HepG2 (cell line): ENCODE data around the gene IKZF3. TPM values are rescaled to one million over a fixed set of nuclear protein-coding genes. Genes with fewer than 3 reads are reported as not detected.

Source experiments
- microRNA-seq: library from miRNA; unstranded; fragments of <30 nt; microRNA quantifications from one replicate; pipeline ENCODE4, GENCODE V29; 2020
- polyA plus RNA-seq, 8 experiments: library from polyadenylated mRNA; depleted of rRNA in 3 of 8; stranded (reverse) in 7 of 8; unstranded in 1 of 8; fragments of >200 nt; fragmentation: Illumina TruSeq in 4 of 8; extraction: Trizol in 4 of 8; gene quantifications; 2 replicates each; pipeline versions ENCODE4 v1.2.1 to v1.2.3, GENCODE V29; 2011 to 2016; ENCODE audit warnings: low read depth in 4 of 8, missing spikeins in 1 of 8, mixed read lengths in 1 of 8; ENCODE audit not compliant: insufficient read depth in 1 of 8
- small RNA-seq, 3 experiments: library from RNA; depleted of rRNA; stranded (forward); fragments of <200 nt; gene quantifications; one replicate each; pipeline ENCODE3, GENCODE V24; 2012; ENCODE audit warnings: low read depth in 2 of 3, low replicate concordance in 1 of 3; ENCODE audit not compliant: insufficient read length in 3 of 3, insufficient read depth in 2 of 3
- total RNA-seq, 5 experiments: library from RNA; depleted of rRNA; stranded (reverse); fragments of >200 nt; fragmentation: Illumina TruSeq; extraction: Trizol; gene quantifications; 2 replicates each; pipeline ENCODE4 v1.2.3, GENCODE V29; 2016; ENCODE audit warnings: low read depth in 1 of 5

IKZF3 gene
- total and polyA plus RNA-seq, 2 of the 13 experiments (the other 11 are each of a cell fraction or from before 2014, with no cell fraction given) = not detected

Small RNA genes within 50 kb of the gene (microRNA-seq; reads per million reads assigned to microRNA genes)
- 1.7 reads per million, percentile 3 among the genes with 10 or more reads in this experiment for gene MIR4728

Small RNA genes within 50 kb of the gene (small RNA-seq; reads per million reads assigned to genes)
- 0 reads per million in 3 experiments for gene AC090844.1
- gene MIR4728 = 0 reads per million in 3 experiments

Other genes with a start within 250 kb of the IKZF3 start
- not detected in 2 replicates for gene PPP1R1B, start 237.4 kb downstream of the IKZF3 start, total RNA-seq (2016; rRNA removed; fragmentation: Illumina TruSeq; extraction: Trizol)
- 0.08 and 0.18 TPM in 2 replicates for gene PPP1R1B, start 237.4 kb downstream of the IKZF3 start, polyA plus RNA-seq (2011; rRNA removed)
- 17.2 and 34.6 TPM in 2 replicates for gene STARD3, start 227.2 kb downstream of the IKZF3 start, total RNA-seq (2016; rRNA removed; fragmentation: Illumina TruSeq; extraction: Trizol)
- 100 and 114 TPM in 2 replicates for gene STARD3, start 227.2 kb downstream of the IKZF3 start, polyA plus RNA-seq (2011; rRNA removed)
- gene TCAP, start 199.0 kb downstream of the IKZF3 start, total RNA-seq (2016; rRNA removed; fragmentation: Illumina TruSeq; extraction: Trizol) = 0.14 and 0.24 TPM in 2 replicates
- gene TCAP, start 199.0 kb downstream of the IKZF3 start, polyA plus RNA-seq (2011; rRNA removed) = 0.65 and 0.84 TPM in 2 replicates
- gene PNMT, start 195.9 kb downstream of the IKZF3 start, total RNA-seq (2016; rRNA removed; fragmentation: Illumina TruSeq; extraction: Trizol) = not detected in 2 replicates
- 0.22 and 0.25 TPM in 2 replicates for gene PNMT, start 195.9 kb downstream of the IKZF3 start, polyA plus RNA-seq (2011; rRNA removed)
- 5.1 and 11.9 TPM in 2 replicates for gene PGAP3, start 176.3 kb downstream of the IKZF3 start, total RNA-seq (2016; rRNA removed; fragmentation: Illumina TruSeq; extraction: Trizol)
- 14.6 and 21.2 TPM in 2 replicates for gene PGAP3, start 176.3 kb downstream of the IKZF3 start, polyA plus RNA-seq (2011; rRNA removed)
- 30.2 and 64.1 TPM in 2 replicates for gene ERBB2, start 164.2 kb downstream of the IKZF3 start, total RNA-seq (2016; rRNA removed; fragmentation: Illumina TruSeq; extraction: Trizol)
- gene ERBB2, start 164.2 kb downstream of the IKZF3 start, polyA plus RNA-seq (2011; rRNA removed) = 57.7 and 77.7 TPM in 2 replicates
- 40.6 and 48.6 TPM in 2 replicates for gene MIEN1, start 133.8 kb downstream of the IKZF3 start, total RNA-seq (2016; rRNA removed; fragmentation: Illumina TruSeq; extraction: Trizol)
- 56.6 and 68.2 TPM in 2 replicates for gene MIEN1, start 133.8 kb downstream of the IKZF3 start, polyA plus RNA-seq (2011; rRNA removed)
- 41.7 and 60.2 TPM in 2 replicates for gene GRB7, start 126.4 kb downstream of the IKZF3 start, total RNA-seq (2016; rRNA removed; fragmentation: Illumina TruSeq; extraction: Trizol)
- 77.7 and 92.3 TPM in 2 replicates for gene GRB7, start 126.4 kb downstream of the IKZF3 start, polyA plus RNA-seq (2011; rRNA removed)
- not detected in 2 replicates for gene ZPBP2, start 3.9 kb upstream of the IKZF3 start, total RNA-seq (2016; rRNA removed; fragmentation: Illumina TruSeq; extraction: Trizol)
- not detected in 2 replicates for gene ZPBP2, start 3.9 kb upstream of the IKZF3 start, polyA plus RNA-seq (2011; rRNA removed)
- gene GSDMB, start 54.3 kb upstream of the IKZF3 start, total RNA-seq (2016; rRNA removed; fragmentation: Illumina TruSeq; extraction: Trizol) = 0.70 and 3.3 TPM in 2 replicates
- gene GSDMB, start 54.3 kb upstream of the IKZF3 start, polyA plus RNA-seq (2011; rRNA removed) = 30.4 and 39.4 TPM in 2 replicates
- gene ORMDL3, start 63.3 kb upstream of the IKZF3 start, total RNA-seq (2016; rRNA removed; fragmentation: Illumina TruSeq; extraction: Trizol) = 125 and 181 TPM in 2 replicates
- gene ORMDL3, start 63.3 kb upstream of the IKZF3 start, polyA plus RNA-seq (2011; rRNA removed) = 384 and 546 TPM in 2 replicates
- gene LRRC3C, start 63.4 kb upstream of the IKZF3 start, total RNA-seq (2016; rRNA removed; fragmentation: Illumina TruSeq; extraction: Trizol) = not detected in 2 replicates
- 0.10 and 0.17 TPM in 2 replicates for gene LRRC3C, start 63.4 kb upstream of the IKZF3 start, polyA plus RNA-seq (2011; rRNA removed)
- gene GSDMA, start 98.7 kb upstream of the IKZF3 start, total RNA-seq (2016; rRNA removed; fragmentation: Illumina TruSeq; extraction: Trizol) = not detected in 2 replicates
- gene GSDMA, start 98.7 kb upstream of the IKZF3 start, polyA plus RNA-seq (2011; rRNA removed) = 0.07 TPM in 1 of 2 replicates, not detected in the other
- 114 and 146 TPM in 2 replicates for gene PSMD3, start 116.5 kb upstream of the IKZF3 start, total RNA-seq (2016; rRNA removed; fragmentation: Illumina TruSeq; extraction: Trizol)
- gene PSMD3, start 116.5 kb upstream of the IKZF3 start, polyA plus RNA-seq (2011; rRNA removed) = 97.4 and 118 TPM in 2 replicates
- not detected in 2 replicates for gene CSF3, start 151.1 kb upstream of the IKZF3 start, total RNA-seq (2016; rRNA removed; fragmentation: Illumina TruSeq; extraction: Trizol)
- 0.07 and 0.09 TPM in 2 replicates for gene CSF3, start 151.1 kb upstream of the IKZF3 start, polyA plus RNA-seq (2011; rRNA removed)
- gene MED24, start 190.1 kb upstream of the IKZF3 start, total RNA-seq (2016; rRNA removed; fragmentation: Illumina TruSeq; extraction: Trizol) = 51.1 and 66.5 TPM in 2 replicates
- gene MED24, start 190.1 kb upstream of the IKZF3 start, polyA plus RNA-seq (2011; rRNA removed) = 67.7 and 78.0 TPM in 2 replicates
- gene THRA, start 198.7 kb upstream of the IKZF3 start, total RNA-seq (2016; rRNA removed; fragmentation: Illumina TruSeq; extraction: Trizol) = 9.9 and 10.4 TPM in 2 replicates
- gene THRA, start 198.7 kb upstream of the IKZF3 start, polyA plus RNA-seq (2011; rRNA removed) = 8.0 and 8.6 TPM in 2 replicates
- gene NR1D1, start 236.3 kb upstream of the IKZF3 start, total RNA-seq (2016; rRNA removed; fragmentation: Illumina TruSeq; extraction: Trizol) = 1.4 and 2.1 TPM in 2 replicates
- gene NR1D1, start 236.3 kb upstream of the IKZF3 start, polyA plus RNA-seq (2011; rRNA removed) = 2.7 and 3.6 TPM in 2 replicates